ENCODE measurements around the gene DPEP2.
"Not testable (repeated sequence)": the region's sequence is repeated elsewhere in the genome, so short reads cannot be mapped to it uniquely, and the experiment has no call there.

The DPEP2 gene

GRCh38 chr16:68013440-68013839 lies 14.2 kb upstream of the DPEP2 start:
- Histone ChIP-seq H3K4me3 (ENCODE audit: low read length, poor library complexity, severe bottlenecking) (no peak overlapping the region), H2AFZ (ENCODE audit: low read length) (peak overlapping the region; percentile 82), H3K9me2 (replicated peaks; ENCODE audit: low read depth, low read length) (no peaks in the 10 kb centered on the region), H3F3A (ENCODE audit: low read depth) (no peaks in the 10 kb centered on the region), H3K4me2 (ENCODE audit: low read depth, low read length, poor library complexity, severe bottlenecking) (no peak overlapping the region), H4K20me1 (ENCODE audit: insufficient read depth, low read length, poor library complexity, severe bottlenecking) (no peaks in the 10 kb centered on the region), H3K79me2 (ENCODE audit: insufficient read depth, low read length) (no peaks in the 10 kb centered on the region), H3K4me1 (ENCODE audit: insufficient read depth, low read length, poor library complexity, severe bottlenecking) (peaks cover 4% of the 10 kb centered on the region), H3K36me3 (ENCODE audit: insufficient read depth, low read length) (no peaks in the 10 kb centered on the region), H3K9ac (ENCODE audit: low read depth, low read length, poor library complexity, severe bottlenecking) (no peak overlapping the region), H3K27me3 (ENCODE audit: insufficient read depth, low read length, poor library complexity, severe bottlenecking) (no peaks in the 10 kb centered on the region), H3K9me3 (ENCODE audit: insufficient read depth, low read depth, low read length) (no peaks in the 10 kb centered on the region)
- TF ChIP-seq CTCF (conservative IDR thresholded peaks at IDR 0.05; ENCODE audit: low read length) (no peak), EZH2phosphoT487 (IDR thresholded peaks at IDR 0.05; ENCODE audit: borderline replicate concordance) (no peak)

- H3K9me2 ChIP-seq (replicated peaks; ENCODE audit: low read depth, low read length); H4K20me1 ChIP-seq (ENCODE audit: insufficient read depth, low read length, poor library complexity, severe bottlenecking); H3F3A ChIP-seq (ENCODE audit: low read depth); H3K9ac ChIP-seq (ENCODE audit: low read depth, low read length, poor library complexity, severe bottlenecking); H2AFZ ChIP-seq (ENCODE audit: low read length); H3K9me3 ChIP-seq (ENCODE audit: insufficient read depth, low read depth, low read length); H3K27me3 ChIP-seq (ENCODE audit: insufficient read depth, low read length, poor library complexity, severe bottlenecking); H3K4me3 ChIP-seq (ENCODE audit: low read length, poor library complexity, severe bottlenecking); H3K36me3 ChIP-seq (ENCODE audit: insufficient read depth, low read length); H3K4me2 ChIP-seq (ENCODE audit: low read depth, low read length, poor library complexity, severe bottlenecking); H3K4me1 ChIP-seq (ENCODE audit: insufficient read depth, low read length, poor library complexity, severe bottlenecking); H3K79me2 ChIP-seq (ENCODE audit: insufficient read depth, low read length): not testable (repeated sequence)
Observed at GRCh38 chr16:68009872-68010271, 10.6 kb upstream of the DPEP2 start.

- H3K4me3 ChIP-seq (ENCODE audit: low read length, poor library complexity, severe bottlenecking): no peak overlapping the region
- no peaks in the 10 kb centered on the region for H3K79me2 ChIP-seq (ENCODE audit: insufficient read depth, low read length)
- H3K4me2 ChIP-seq (ENCODE audit: low read depth, low read length, poor library complexity, severe bottlenecking): no peak overlapping the region
- peaks cover 4% of the 10 kb centered on the region for H3K4me1 ChIP-seq (ENCODE audit: insufficient read depth, low read length, poor library complexity, severe bottlenecking)
- no peaks in the 10 kb centered on the region for H3K9me2 ChIP-seq (replicated peaks; ENCODE audit: low read depth, low read length)
- H2AFZ ChIP-seq (ENCODE audit: low read length): no peak overlapping the region
- no peak overlapping the region for H3K9ac ChIP-seq (ENCODE audit: low read depth, low read length, poor library complexity, severe bottlenecking)
- no peaks in the 10 kb centered on the region for H3K27me3 ChIP-seq (ENCODE audit: insufficient read depth, low read length, poor library complexity, severe bottlenecking)
- no peak for TF ChIP-seq EZH2phosphoT487 (IDR thresholded peaks at IDR 0.05; ENCODE audit: borderline replicate concordance)
- no peak for TF ChIP-seq CTCF (conservative IDR thresholded peaks at IDR 0.05; ENCODE audit: low read length)
- no peaks in the 10 kb centered on the region for H3F3A ChIP-seq (ENCODE audit: low read depth)
- H3K9me3 ChIP-seq (ENCODE audit: insufficient read depth, low read depth, low read length): no peaks in the 10 kb centered on the region
- H3K36me3 ChIP-seq (ENCODE audit: insufficient read depth, low read length): no peaks in the 10 kb centered on the region
- H4K20me1 ChIP-seq (ENCODE audit: insufficient read depth, low read length, poor library complexity, severe bottlenecking): no peaks in the 10 kb centered on the region
Observed at GRCh38 chr16:68009157-68009735, 10.0 kb upstream of the DPEP2 start.

GRCh38 chr16:68005786-68006286 lies 6.6 kb upstream of the DPEP2 start:
- Histone ChIP-seq H3K9me2 (replicated peaks; ENCODE audit: low read depth, low read length) (no peaks in the 10 kb centered on the region), H3K36me3 (ENCODE audit: insufficient read depth, low read length) (no peaks in the 10 kb centered on the region), H3F3A (ENCODE audit: low read depth) (no peaks in the 10 kb centered on the region), H3K79me2 (ENCODE audit: insufficient read depth, low read length) (no peaks in the 10 kb centered on the region), H3K27me3 (ENCODE audit: insufficient read depth, low read length, poor library complexity, severe bottlenecking) (no peaks in the 10 kb centered on the region), H3K4me1 (ENCODE audit: insufficient read depth, low read length, poor library complexity, severe bottlenecking) (no peaks in the 10 kb centered on the region), H4K20me1 (ENCODE audit: insufficient read depth, low read length, poor library complexity, severe bottlenecking) (no peaks in the 10 kb centered on the region), H2AFZ (ENCODE audit: low read length) (no peak overlapping the region), H3K4me3 (ENCODE audit: low read length, poor library complexity, severe bottlenecking) (no peak overlapping the region), H3K9me3 (ENCODE audit: insufficient read depth, low read depth, low read length) (no peaks in the 10 kb centered on the region), H3K4me2 (ENCODE audit: low read depth, low read length, poor library complexity, severe bottlenecking) (no peak overlapping the region), H3K9ac (ENCODE audit: low read depth, low read length, poor library complexity, severe bottlenecking) (no peak overlapping the region)
- no peak for TF ChIP-seq CTCF (conservative IDR thresholded peaks at IDR 0.05; ENCODE audit: low read length)
- no peak for TF ChIP-seq EZH2phosphoT487 (IDR thresholded peaks at IDR 0.05; ENCODE audit: borderline replicate concordance)

Data from Loucy (cell line).